GM10248 (cell line): ENCODE results near the gene FKBP6.
A peak's percentile ranks its signal among the peaks of the same experiment; 100 is the strongest.
"Not testable (repeated sequence)": the region's sequence is repeated elsewhere in the genome, so short reads cannot be mapped to it uniquely, and the experiment has no call there.

Source experiments
- CTCF ChIA-PET: fragments of 300-600 bp; sonication (Branson Sonifier 250); formaldehyde crosslinking; extraction: SDS; loops from one replicate; lab custom pipeline; 2021; ENCODE audit warnings: antibody characterized with exemption; lab: Yijun Ruan, JAX
- POLR2A ChIA-PET: fragments of 350-650 bp; sonication (Branson Sonifier 250); formaldehyde crosslinking; extraction: SDS; loops from one replicate; lab custom pipeline; 2020; ENCODE audit warnings: antibody characterized with exemption; lab: Yijun Ruan, JAX
- DNase-seq: peaks from one replicate; pipeline ENCODE4 v3.0.0; 2012; ENCODE audit errors: extremely low spot score
- TF ChIP-seq, protein P1 (sequence below): IDR thresholded peaks from 2 replicates; pipeline ENCODE4 v1.5.1; 2012; ENCODE audit warnings: mild to moderate bottlenecking, low read depth; ENCODE audit errors: extremely low read depth, missing control alignments, control extremely low read depth

Gene FKBP6

GRCh38 chr7:73397521-73398281, 69.7 kb downstream of the FKBP6 start:
- ChIA-PET POLR2A (no interaction called here), CTCF (no interaction called here)

DNA sequence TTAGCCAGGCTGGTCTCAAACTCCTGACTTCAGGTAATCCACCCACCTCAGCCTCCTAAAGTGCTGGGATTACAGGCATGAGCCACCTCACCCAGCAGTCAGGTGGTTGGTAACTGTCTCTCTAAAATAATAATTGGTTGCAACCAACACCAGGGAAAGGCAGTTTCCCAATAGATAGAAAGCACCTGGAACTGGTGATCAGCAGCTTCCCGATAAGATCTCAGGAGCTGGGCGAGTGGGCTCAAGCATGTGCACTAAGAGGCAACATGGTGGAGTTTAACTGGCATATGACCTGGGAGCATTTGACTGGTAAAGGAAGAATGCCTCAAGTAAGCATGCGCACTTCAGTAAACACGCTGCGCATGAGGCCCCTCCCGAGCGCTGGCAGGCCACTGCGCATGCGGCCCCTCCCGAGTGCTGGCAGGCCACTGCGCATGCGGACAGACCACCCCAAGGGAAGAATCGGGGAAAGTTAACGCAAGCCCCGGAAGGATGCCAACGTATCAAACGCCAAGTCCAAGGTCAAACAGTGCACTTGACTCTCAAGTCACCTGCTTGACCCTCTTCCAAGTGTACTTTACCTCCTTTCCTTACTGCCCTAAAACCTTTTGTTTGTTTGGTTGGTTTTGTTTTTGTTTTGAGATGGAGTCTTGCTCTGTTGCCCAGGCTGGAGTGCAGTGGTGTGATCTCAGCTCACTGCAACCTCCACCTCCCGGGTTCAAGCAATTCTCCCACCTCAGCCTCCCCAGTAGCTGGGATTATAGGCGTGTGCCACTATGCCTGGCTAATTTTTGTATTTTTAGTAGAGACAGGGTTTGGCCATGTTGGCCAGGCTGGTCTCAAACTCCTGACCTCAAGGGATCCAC, 71.5 kb downstream of the FKBP6 start:
- DNase-seq, result peak; percentile 55
- POLR2A ChIA-PET, CTCF ChIA-PET: not testable (repeated sequence)

More at GRCh38 chr7:73397521-73398281, 69.7 kb downstream of the FKBP6 start:
- TF ChIP-seq, protein P1, sequence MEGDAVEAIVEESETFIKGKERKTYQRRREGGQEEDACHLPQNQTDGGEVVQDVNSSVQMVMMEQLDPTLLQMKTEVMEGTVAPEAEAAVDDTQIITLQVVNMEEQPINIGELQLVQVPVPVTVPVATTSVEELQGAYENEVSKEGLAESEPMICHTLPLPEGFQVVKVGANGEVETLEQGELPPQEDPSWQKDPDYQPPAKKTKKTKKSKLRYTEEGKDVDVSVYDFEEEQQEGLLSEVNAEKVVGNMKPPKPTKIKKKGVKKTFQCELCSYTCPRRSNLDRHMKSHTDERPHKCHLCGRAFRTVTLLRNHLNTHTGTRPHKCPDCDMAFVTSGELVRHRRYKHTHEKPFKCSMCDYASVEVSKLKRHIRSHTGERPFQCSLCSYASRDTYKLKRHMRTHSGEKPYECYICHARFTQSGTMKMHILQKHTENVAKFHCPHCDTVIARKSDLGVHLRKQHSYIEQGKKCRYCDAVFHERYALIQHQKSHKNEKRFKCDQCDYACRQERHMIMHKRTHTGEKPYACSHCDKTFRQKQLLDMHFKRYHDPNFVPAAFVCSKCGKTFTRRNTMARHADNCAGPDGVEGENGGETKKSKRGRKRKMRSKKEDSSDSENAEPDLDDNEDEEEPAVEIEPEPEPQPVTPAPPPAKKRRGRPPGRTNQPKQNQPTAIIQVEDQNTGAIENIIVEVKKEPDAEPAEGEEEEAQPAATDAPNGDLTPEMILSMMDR, result no peak
- no peak for DNase-seq

- DNase-seq, CTCF ChIA-PET: not testable (repeated sequence)
- POLR2A ChIA-PET, result interaction anchor here (0.6 kb wide), 1 partner anchor 96 kb away, joined by 3 read pairs; the partner anchor contains the start of gene NSUN5
Observed at GRCh38 chr7:73404860-73405259, 76.9 kb downstream of the FKBP6 start.
